CD14-positive monocyte (primary cell): ENCODE results near the gene SCIN. TPM values are rescaled to one million over a fixed set of nuclear protein-coding genes. Genes with fewer than 3 reads are reported as not detected.

Source experiments
- DNase-seq, 3 donors: peaks; one replicate each; pipeline ENCODE4 v3.0.0-alpha.2; 2011 to 2022
- H2AFZ ChIP-seq: 2 replicates; pipeline ENCODE4 v1.6.0; 2012; ENCODE audit warnings: mild to moderate bottlenecking, low read depth, low read length, inconsistent platforms; ENCODE audit not compliant: insufficient read depth, poor library complexity, severe bottlenecking
- H3K27ac ChIP-seq, 2 donors: 1 replicate in 1 of 2; 2 replicates in 1 of 2; pipeline ENCODE4 v1.5.1; 2012 to 2013; ENCODE audit warnings: low read length in 2 of 2, control low read depth in 1 of 2, inconsistent platforms in 1 of 2, low read depth in 1 of 2, mild to moderate bottlenecking in 1 of 2
- H3K27me3 ChIP-seq, 2 donors: one replicate each; pipeline versions ENCODE4 v1.6.0 to v1.6.1; 2011 to 2013; ENCODE audit warnings: low read length in 2 of 2; ENCODE audit not compliant: control insufficient read depth in 2 of 2, insufficient read depth in 2 of 2
- H3K36me3 ChIP-seq, 2 donors: replicated peaks in 1 of 2; 1 replicate in 1 of 2; 2 replicates in 1 of 2; pipeline versions ENCODE4 v1.5.1 to v1.6.1; 2012 to 2013; ENCODE audit warnings: low read length in 2 of 2, control low read depth in 1 of 2, inconsistent platforms in 1 of 2, mild to moderate bottlenecking in 1 of 2; ENCODE audit not compliant: insufficient read depth in 2 of 2, control insufficient read depth in 1 of 2
- H3K4me1 ChIP-seq, 2 donors: 1 replicate in 1 of 2; 2 replicates in 1 of 2; pipeline versions ENCODE4 v1.5.1 to v1.6.1; 2012 to 2013; ENCODE audit warnings: low read length in 2 of 2, control low read depth in 1 of 2, inconsistent platforms in 1 of 2, mild to moderate bottlenecking in 1 of 2, moderate library complexity in 1 of 2; ENCODE audit not compliant: insufficient read depth in 2 of 2, control insufficient read depth in 1 of 2
- H3K4me2 ChIP-seq: replicated peaks from 2 replicates; pipeline ENCODE3; 2012; ENCODE audit warnings: low read length, moderate library complexity, mild to moderate bottlenecking; ENCODE audit not compliant: poor library complexity, severe bottlenecking; ENCODE audit errors: extremely low read depth
- H3K4me3 ChIP-seq, 3 experiments: fragments of 200-600 bp in 1 of 3; sonication (generic) in 1 of 3; replicated peaks in 1 of 3; 1 replicate in 2 of 3; 2 replicates in 1 of 3; pipeline ENCODE4 v1.5.1; 2011 to 2013; ENCODE audit warnings: low read length in 3 of 3, mild to moderate bottlenecking in 3 of 3, control low read depth in 2 of 3, low read depth in 2 of 3, inconsistent platforms in 1 of 3, moderate library complexity in 1 of 3
- H3K79me2 ChIP-seq: 2 replicates; pipeline ENCODE4 v1.6.0; 2012; ENCODE audit warnings: mild to moderate bottlenecking, control low read depth, inconsistent platforms, low read length, moderate library complexity; ENCODE audit not compliant: insufficient read depth
- H3K9ac ChIP-seq: 2 replicates; pipeline ENCODE4 v1.6.0; 2017; ENCODE audit warnings: low read length, mild to moderate bottlenecking; ENCODE audit not compliant: insufficient read depth, poor library complexity, severe bottlenecking
- H3K9me3 ChIP-seq, 2 donors: replicated peaks in 1 of 2; 1 replicate in 1 of 2; 2 replicates in 1 of 2; pipeline versions ENCODE4 v1.5.1 to v1.6.1; 2012 to 2013; ENCODE audit warnings: low read length in 2 of 2, control low read depth in 1 of 2; ENCODE audit not compliant: control insufficient read depth in 1 of 2, insufficient read depth in 1 of 2
- H4K20me1 ChIP-seq: 2 replicates; pipeline ENCODE4 v1.6.0; 2012; ENCODE audit warnings: mild to moderate bottlenecking, low read length, control low read depth, moderate library complexity; ENCODE audit not compliant: insufficient read depth
- H3K27ac Mint-ChIP-seq, 7 donors: one replicate each; pipeline ENCODE4 v1.8.0; 2020; ENCODE audit warnings: mild to moderate bottlenecking in 7 of 7, mixed read lengths in 7 of 7, moderate library complexity in 6 of 7, inconsistent platforms in 2 of 7
- H3K27me3 Mint-ChIP-seq, 3 donors: one replicate each; pipeline ENCODE4 v1.8.0; 2021 to 2022; ENCODE audit warnings: low read depth in 3 of 3, mild to moderate bottlenecking in 3 of 3, mixed read lengths in 3 of 3, moderate library complexity in 3 of 3, inconsistent platforms in 1 of 3
- H3K36me3 Mint-ChIP-seq, 2 donors: one replicate each; pipeline ENCODE4 v1.8.0; 2020; ENCODE audit warnings: mixed read lengths in 2 of 2, inconsistent platforms in 1 of 2, mild to moderate bottlenecking in 1 of 2
- H3K4me1 Mint-ChIP-seq: one replicate; pipeline ENCODE4 v1.8.0; 2020; ENCODE audit warnings: mild to moderate bottlenecking, mixed read lengths
- H3K4me3 Mint-ChIP-seq, 2 donors: one replicate each; pipeline ENCODE4 v1.8.0; 2020; ENCODE audit warnings: mild to moderate bottlenecking in 2 of 2, mixed read lengths in 2 of 2, moderate library complexity in 1 of 2
- H3K9me3 Mint-ChIP-seq, 7 donors: one replicate each; pipeline ENCODE4 v1.8.0; 2020 to 2022; ENCODE audit warnings: mixed read lengths in 7 of 7, mild to moderate bottlenecking in 6 of 7, moderate library complexity in 6 of 7, inconsistent platforms in 2 of 7
- CTCF ChIP-seq: fragments of 200-600 bp; IDR thresholded peaks from one replicate; pipeline ENCODE4 v1.8.0; 2022; ENCODE audit warnings: antibody characterized with exemption, mild to moderate bottlenecking
- WGBS: methylation state at CpG from one replicate; pipeline ENCODE4 v1.1.5; 2013; ENCODE audit warnings: missing lambda C conversion rate; ENCODE audit not compliant: insufficient coverage; 5-methylcytosine and 5-hydroxymethylcytosine counted together
- intact Hi-C, 2 donors: fragments of 100-400 bp; cut with micrococcal nuclease; formaldehyde crosslinking; loops; one replicate each; pipeline versions ENCODE4 v1.15.0 to v1.15.1; 2023
- polyA plus RNA-seq, 3 donors: library from polyadenylated mRNA; depleted of rRNA in 1 of 3; unstranded in 2 of 3; stranded (reverse) in 1 of 3; fragments of 300-500 nt in 2 of 3; fragments of >200 nt in 1 of 3; fragmentation: Illumina TruSeq in 2 of 3; gene quantifications; 1 replicate in 2 of 3; 2 replicates in 1 of 3; pipeline ENCODE4 v1.2.3, GENCODE V29; 2012 to 2021

Gene SCIN
- polyA plus RNA-seq, 3 donors = 0.08 TPM; not detected in 2

GRCh38 chr7:12531784-12532183, 38.7 kb upstream of the SCIN start:
- peaks cover 0 to 15% (median 8%) of the 10 kb centered on the region in 7 donors for H3K9me3 Mint-ChIP-seq
- H2AFZ ChIP-seq = no peak overlapping the region

DNA sequence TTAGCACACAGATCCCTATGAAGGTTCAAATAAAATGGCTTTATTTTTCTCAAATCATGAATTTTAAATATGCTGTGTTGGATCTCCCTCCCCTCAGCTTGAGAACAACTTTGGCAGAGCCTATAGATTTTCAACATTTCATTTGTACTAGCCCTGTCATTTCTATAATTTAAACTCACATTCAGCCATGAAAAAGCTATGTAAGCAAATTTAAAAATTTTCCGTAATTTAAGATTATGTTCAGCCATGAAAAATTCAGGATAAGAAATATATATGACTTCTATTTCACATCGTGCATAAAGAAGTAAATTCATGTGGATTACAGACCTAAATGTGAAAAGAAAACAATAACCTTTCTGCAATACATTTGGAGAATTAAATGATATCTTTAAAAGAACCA, 36.5 kb upstream of the SCIN start:
- peaks cover 0 to 5% of the 10 kb centered on the region in 2 donors for H3K9me3 ChIP-seq
- WGBS = no CpG with 5 or more reads among the region's 2 CpGs

More at GRCh38 chr7:12531784-12532183, 38.7 kb upstream of the SCIN start:
- H3K4me2 ChIP-seq = no peak overlapping the region
- H3K4me3 ChIP-seq = no peak overlapping the region
- Mint-ChIP-seq H3K4me1 (no peaks in the 10 kb centered on the region), H3K27me3 (no peaks in the 10 kb centered on the region), H3K36me3 (no peaks in the 10 kb centered on the region), H3K27ac (no peak overlapping the region), H3K4me3 (no peak overlapping the region)
- intact Hi-C loops = loop anchor here in 1 of 2 donors (10.0 kb wide), 1 partner anchor 93 kb away; no protein-coding TSS in a partner anchor
- H4K20me1 ChIP-seq = no peaks in the 10 kb centered on the region
- 100% methylated on average over 1 of the region's 4 CpGs for WGBS
- H3K79me2 ChIP-seq = no peaks in the 10 kb centered on the region
- H3K27ac ChIP-seq = no peak overlapping the region
- no peaks in the 10 kb centered on the region for H3K36me3 ChIP-seq
- H3K9ac ChIP-seq = no peak overlapping the region
- H3K27me3 ChIP-seq = no peaks in the 10 kb centered on the region
- no peak for TF ChIP-seq CTCF
- H3K9me3 ChIP-seq = peaks cover 0 to 5% of the 10 kb centered on the region in 2 donors
- DNase-seq = no peak
- H3K4me1 ChIP-seq = no peaks in the 10 kb centered on the region

More for the DNA sequence above, 36.5 kb upstream of the SCIN start:
- Histone ChIP-seq H3K79me2 (no peaks in the 10 kb centered on the region), H3K4me1 (no peaks in the 10 kb centered on the region), H2AFZ (no peak overlapping the region), H3K27me3 (no peaks in the 10 kb centered on the region), H3K36me3 (no peaks in the 10 kb centered on the region), H3K4me2 (no peak overlapping the region), H4K20me1 (no peaks in the 10 kb centered on the region), H3K4me3 (no peak overlapping the region), H3K27ac (no peak overlapping the region), H3K9ac (no peak overlapping the region)
- DNase-seq = no peak
- intact Hi-C loops = loop anchor here in 1 of 2 donors (10.0 kb wide), 1 partner anchor 91 kb away; no protein-coding TSS in a partner anchor
- Mint-ChIP-seq H3K4me3 (no peak overlapping the region), H3K27me3 (no peaks in the 10 kb centered on the region), H3K36me3 (no peaks in the 10 kb centered on the region), H3K27ac (no peak overlapping the region), H3K4me1 (no peaks in the 10 kb centered on the region), H3K9me3 (peaks cover 0 to 20% (median 10%) of the 10 kb centered on the region in 7 donors)
- no peak for TF ChIP-seq CTCF
